WI38 (cell line): Measurements from ENCODE around the gene AQP3.

Source experiments
- H3K4me3 ChIP-seq: 2 replicates; pipeline ENCODE4 v1.5.1; 2011; ENCODE audit warnings: low read depth, mild to moderate bottlenecking, control low read depth, low read length
- CTCF ChIP-seq: IDR thresholded peaks from 2 replicates; pipeline ENCODE4 v1.5.1; 2012; ENCODE audit warnings: low read depth, mild to moderate bottlenecking, control low read depth, low read length

AQP3 gene

GRCh38 chr9:33453286-33453860, 6.0 kb upstream of the AQP3 start:
- H3K4me3 ChIP-seq = no peak overlapping the region
- TF ChIP-seq CTCF = no peak

- H3K4me3 ChIP-seq = no peak overlapping the region
Observed at GRCh38 chr9:33452828-33453271, 5.5 kb upstream of the AQP3 start.

GRCh38 chr9:33450621-33451146, 3.3 kb upstream of the AQP3 start:
- TF ChIP-seq CTCF = no peak
- H3K4me3 ChIP-seq = no peak overlapping the region

More at GRCh38 chr9:33452828-33453271, 5.5 kb upstream of the AQP3 start:
- peak; percentile 82 for TF ChIP-seq CTCF

GRCh38 chr9:33449715-33450114, 2.3 kb upstream of the AQP3 start:
- TF ChIP-seq CTCF = no peak
- H3K4me3 ChIP-seq = no peak overlapping the region

- H3K4me3 ChIP-seq = peak overlapping the region; percentile 57
- no peak for TF ChIP-seq CTCF
Observed at GRCh38 chr9:33447799-33448553, 583 bp upstream of the AQP3 start.

- peak overlapping the region; percentile 57; the same call in 1 of the 2 replicates for H3K4me3 ChIP-seq
Observed at GRCh38 chr9:33446240-33446945, 1.0 kb downstream of the AQP3 start.

More at GRCh38 chr9:33446240-33446945, 1.0 kb downstream of the AQP3 start:
- no peak for TF ChIP-seq CTCF
